HCT116 (cell line): ENCODE results near the gene SMTNL2. TPM values are rescaled to one million over a fixed set of nuclear protein-coding genes. Genes with fewer than 3 reads are reported as not detected.

ENCODE experiments used
- ATAC-seq: fragments of 200-7000 bp; cut with Tn5 transposase; 2 replicates; pipeline ENCODE4 v1.9.1; 2020; ENCODE audit warnings: mild to moderate bottlenecking, moderate library complexity
- BruUV-seq: library from RNA; stranded (reverse); fragments of 400-500 nt; replicated peaks from 2 replicates; lab custom pipeline; 2021; lab: Mats Ljungman, UMichigan
- CTCF ChIA-PET: fragments of 300-600 bp; sonication (Branson Sonifier 250); formaldehyde crosslinking; loops from one replicate; lab custom pipeline; 2021; ENCODE audit warnings: antibody characterized with exemption; lab: Charles Lee
- POLR2A ChIA-PET: fragments of 300-600, 350-600 bp; sonication (Branson Sonifier 250); formaldehyde crosslinking; loops from one replicate; lab custom pipeline; 2021; ENCODE audit warnings: antibody characterized with exemption; lab: Charles Lee
- RAD21 ChIA-PET, 2 experiments: fragments of 300-600 bp; sonication (Branson Sonifier 250); formaldehyde crosslinking; loops; one replicate each; lab custom pipeline; 2023; ENCODE audit warnings: low total read pairs in 2 of 2; ENCODE audit not compliant: uncharacterized antibody in 2 of 2, unreplicated experiment in 2 of 2, low non-redundant PET in 1 of 2; lab: Charles Lee
- DNase-seq: peaks from one replicate; pipeline ENCODE4 v3.0.0-alpha.2; 2010; ENCODE audit warnings: low read depth, low spot score
- H2AFZ ChIP-seq: fragments of 200-600 bp; shearing (Covaris generic), sonication (generic); 2 replicates; pipeline ENCODE4 v1.6.1; 2017; ENCODE audit warnings: low read depth, mixed run types, mixed read lengths, antibody characterized with exemption, low read length; ENCODE audit not compliant: poor library complexity, severe bottlenecking
- H3K27ac ChIP-seq: 2 replicates; pipeline ENCODE4 v1.5.1; 2012; ENCODE audit warnings: low read depth, low read length
- H3K27me3 ChIP-seq: fragments of 200-600 bp; sonication (generic); 2 replicates; pipeline ENCODE4 v1.6.1; 2016; ENCODE audit warnings: mixed run types, low read length, mixed read lengths; ENCODE audit not compliant: insufficient read depth
- H3K36me3 ChIP-seq, 2 experiments: fragments of 200-500 bp in 1 of 2; fragments of 200-600 bp in 1 of 2; sonication (Bioruptor generic) in 1 of 2; sonication (generic) in 1 of 2; 2 replicates each; pipeline versions ENCODE4 v1.5.1 to v1.6.1; 2014 to 2016; ENCODE audit warnings: low read length in 2 of 2, inconsistent platforms in 1 of 2, mixed read lengths in 1 of 2, mixed run types in 1 of 2; ENCODE audit not compliant: insufficient read depth in 2 of 2, control insufficient read depth in 1 of 2
- H3K4me1 ChIP-seq, 2 experiments: fragments of 200-600 bp in 1 of 2; sonication (generic) in 1 of 2; 2 replicates each; pipeline versions ENCODE4 v1.5.1 to v1.6.1; 2012 to 2017; ENCODE audit warnings: low read length in 2 of 2, inconsistent platforms in 1 of 2, mild to moderate bottlenecking in 1 of 2, mixed read lengths in 1 of 2, mixed run types in 1 of 2, moderate library complexity in 1 of 2; ENCODE audit not compliant: insufficient read depth in 2 of 2, control insufficient read depth in 1 of 2
- H3K4me2 ChIP-seq: fragments of 200-600 bp; sonication (generic); 2 replicates; pipeline ENCODE4 v1.6.1; 2017; ENCODE audit warnings: mixed run types, low read length, mixed read lengths
- H3K4me3 ChIP-seq, 2 experiments: fragments of 200-600 bp in 1 of 2; sonication (generic) in 1 of 2; replicated peaks in 1 of 2; 2 replicates each; pipeline ENCODE4 v1.5.1; 2011 to 2016; ENCODE audit warnings: low read length in 2 of 2, control low read depth in 1 of 2, low read depth in 1 of 2, mild to moderate bottlenecking in 1 of 2, mixed read lengths in 1 of 2, mixed run types in 1 of 2
- H3K79me2 ChIP-seq: fragments of 200-600 bp; sonication (generic); 2 replicates; pipeline ENCODE4 v1.6.1; 2017; ENCODE audit warnings: mild to moderate bottlenecking, mixed run types, low read length, moderate library complexity, mixed read lengths; ENCODE audit not compliant: insufficient read depth
- H3K9ac ChIP-seq: fragments of 200-600 bp; sonication (generic); 2 replicates; pipeline ENCODE4 v1.6.1; 2016; ENCODE audit warnings: low read length, mixed read lengths
- H3K9me2 ChIP-seq: fragments of 200-600 bp; sonication (generic), shearing (Covaris generic); 2 replicates; pipeline ENCODE4 v1.6.1; 2017; ENCODE audit warnings: mixed run types, mild to moderate bottlenecking, moderate library complexity; ENCODE audit not compliant: insufficient read depth
- H3K9me3 ChIP-seq, 2 experiments: fragments of 200-500 bp in 1 of 2; fragments of 200-600 bp in 1 of 2; sonication (Bioruptor generic) in 1 of 2; sonication (generic) in 1 of 2; 2 replicates each; pipeline ENCODE4 v1.6.1; 2014 to 2017; ENCODE audit warnings: low read length in 2 of 2, mixed read lengths in 2 of 2, inconsistent platforms in 1 of 2, low read depth in 1 of 2, mild to moderate bottlenecking in 1 of 2, mixed run types in 1 of 2, moderate library complexity in 1 of 2; ENCODE audit not compliant: control insufficient read depth in 1 of 2, insufficient read depth in 1 of 2
- H4K20me1 ChIP-seq: fragments of 200-600 bp; sonication (generic), shearing (Covaris generic); 2 replicates; pipeline ENCODE4 v1.6.1; 2017; ENCODE audit warnings: mixed run types, mild to moderate bottlenecking, moderate library complexity; ENCODE audit not compliant: insufficient read depth
- ELF1 ChIP-seq: IDR thresholded peaks from 2 replicates; pipeline ENCODE4 v1.6.1; 2012; ENCODE audit warnings: low read depth, borderline replicate concordance
- EZH2 ChIP-seq: fragments of 200-600 bp; sonication (generic); IDR thresholded peaks from 2 replicates; pipeline ENCODE4 v1.6.1; 2017; ENCODE audit warnings: antibody characterized with exemption, mixed run types
- EZH2phosphoT487 ChIP-seq: fragments of 200-600 bp; IDR thresholded peaks from 2 replicates; pipeline ENCODE4 v1.6.1; 2018; ENCODE audit warnings: antibody characterized with exemption, borderline replicate concordance
- FOSL1 ChIP-seq: IDR thresholded peaks from 2 replicates; pipeline ENCODE4 v1.6.1; 2012; ENCODE audit warnings: low read depth
- JUND ChIP-seq: IDR thresholded peaks from 2 replicates; pipeline ENCODE4 v1.6.1; 2012
- POLR2A ChIP-seq: IDR thresholded peaks from 2 replicates; pipeline ENCODE4 v1.7.0; 2011; ENCODE audit warnings: borderline replicate concordance; ENCODE audit not compliant: insufficient read depth, insufficient read length; ENCODE audit errors: extremely low read depth
- POLR2AphosphoS5 ChIP-seq: IDR thresholded peaks from 2 replicates; pipeline ENCODE4 v1.6.1; 2011; ENCODE audit warnings: mild to moderate bottlenecking, low read depth, low read length, moderate library complexity
- SIN3A ChIP-seq: IDR thresholded peaks from 2 replicates; pipeline ENCODE4 v1.6.1; 2012; ENCODE audit warnings: low read depth
- SRF ChIP-seq: IDR thresholded peaks from 2 replicates; pipeline ENCODE4 v1.6.1; 2012; ENCODE audit warnings: low read depth
- TCF7L2 ChIP-seq: IDR thresholded peaks from 2 replicates; pipeline ENCODE4 v1.7.0; 2011; ENCODE audit warnings: borderline replicate concordance, inconsistent platforms; ENCODE audit not compliant: insufficient read depth, insufficient read length; ENCODE audit errors: extremely low read depth
- YY1 ChIP-seq: IDR thresholded peaks from 2 replicates; pipeline ENCODE4 v1.6.1; 2011; ENCODE audit warnings: low read length, low read depth, moderate library complexity, mild to moderate bottlenecking; ENCODE audit not compliant: insufficient replicate concordance; ENCODE audit errors: extremely low read depth
- ZNF274 ChIP-seq: fragments of 200-500 bp; sonication (Bioruptor generic); IDR thresholded peaks from 2 replicates; pipeline ENCODE4 v1.6.1; 2014; ENCODE audit warnings: mild to moderate bottlenecking, low read depth, low read length, inconsistent platforms
- intact Hi-C: fragments of 100-400 bp; cut with micrococcal nuclease; formaldehyde crosslinking; loops from 2 replicates; pipeline ENCODE4 v1.10.0; 2022
- total RNA-seq: library from RNA; stranded (reverse); gene quantifications from one replicate; pipeline ENCODE4 v1.2.1, GENCODE V29; 2021; ENCODE audit not compliant: unreplicated experiment
- TF ChIP-seq, protein P1 (sequence below), 3 experiments: fragments of 200-600 bp in 1 of 3; sonication (generic) in 1 of 3; IDR thresholded peaks in 2 of 3; conservative IDR thresholded peaks in 1 of 3; 2 replicates each; pipeline ENCODE4 v1.5.1; 2012 to 2017; ENCODE audit warnings: low read depth in 2 of 3, low read length in 2 of 3, antibody characterized with exemption in 1 of 3, borderline replicate concordance in 1 of 3, control low read depth in 1 of 3, mild to moderate bottlenecking in 1 of 3, mixed read lengths in 1 of 3, mixed run types in 1 of 3, moderate library complexity in 1 of 3; ENCODE audit not compliant: insufficient read depth in 1 of 3
- TF ChIP-seq, protein P2 (sequence below): IDR thresholded peaks from 2 replicates; pipeline ENCODE4 v1.6.1; 2011; ENCODE audit warnings: mild to moderate bottlenecking, low read length, moderate library complexity; ENCODE audit not compliant: insufficient replicate concordance; ENCODE audit errors: extremely low read depth
- TF ChIP-seq, protein P3 (sequence below): IDR thresholded peaks from 2 replicates; pipeline ENCODE4 v1.6.1; 2012
- TF ChIP-seq, protein P4 (sequence below): IDR thresholded peaks from 2 replicates; pipeline ENCODE4 v1.6.1; 2012
- TF ChIP-seq, protein P5 (sequence below): IDR thresholded peaks from 2 replicates; pipeline ENCODE4 v1.6.1; 2012; ENCODE audit warnings: low read depth

The SMTNL2 gene
- total RNA-seq, 1 experiment from 2014 or later: 2.3 TPM

DNA sequence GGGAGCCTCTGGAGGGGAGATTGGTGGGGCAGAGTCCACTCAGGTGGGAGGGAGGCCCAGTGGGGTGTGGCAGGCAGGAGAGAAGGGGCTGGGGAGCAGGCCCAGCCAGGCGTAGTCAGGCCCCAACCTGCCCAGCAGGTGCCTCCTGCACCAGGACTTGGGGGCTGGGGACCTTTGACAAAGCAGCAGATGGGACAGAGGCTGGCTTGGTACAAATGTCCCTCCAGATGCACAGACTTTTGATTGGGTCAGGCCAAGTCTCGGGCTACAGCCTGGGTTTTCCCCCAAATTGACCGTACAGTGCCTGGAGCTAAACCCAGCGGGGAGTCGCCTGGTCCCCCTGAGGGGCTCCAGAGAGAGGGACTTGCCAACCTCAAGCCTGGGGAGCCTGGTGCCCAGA is 24.4 kb upstream of the SMTNL2 start:
- Histone ChIP-seq H3K36me3 (no peaks in the 10 kb centered on the region), H3K4me1 (peaks cover 0 to 8% of the 10 kb centered on the region in 2 experiments; a peak in 3 of 4 replicates)
- TF ChIP-seq EZH2 (no peak), EZH2phosphoT487 (no peak), JUND (no peak), POLR2AphosphoS5 (no peak), SRF (no peak), SIN3A (no peak), ZNF274 (no peak), FOSL1 (no peak), ELF1 (no peak), POLR2A (no peak), TCF7L2 (no peak), YY1 (no peak)
- TF ChIP-seq, protein P1, sequence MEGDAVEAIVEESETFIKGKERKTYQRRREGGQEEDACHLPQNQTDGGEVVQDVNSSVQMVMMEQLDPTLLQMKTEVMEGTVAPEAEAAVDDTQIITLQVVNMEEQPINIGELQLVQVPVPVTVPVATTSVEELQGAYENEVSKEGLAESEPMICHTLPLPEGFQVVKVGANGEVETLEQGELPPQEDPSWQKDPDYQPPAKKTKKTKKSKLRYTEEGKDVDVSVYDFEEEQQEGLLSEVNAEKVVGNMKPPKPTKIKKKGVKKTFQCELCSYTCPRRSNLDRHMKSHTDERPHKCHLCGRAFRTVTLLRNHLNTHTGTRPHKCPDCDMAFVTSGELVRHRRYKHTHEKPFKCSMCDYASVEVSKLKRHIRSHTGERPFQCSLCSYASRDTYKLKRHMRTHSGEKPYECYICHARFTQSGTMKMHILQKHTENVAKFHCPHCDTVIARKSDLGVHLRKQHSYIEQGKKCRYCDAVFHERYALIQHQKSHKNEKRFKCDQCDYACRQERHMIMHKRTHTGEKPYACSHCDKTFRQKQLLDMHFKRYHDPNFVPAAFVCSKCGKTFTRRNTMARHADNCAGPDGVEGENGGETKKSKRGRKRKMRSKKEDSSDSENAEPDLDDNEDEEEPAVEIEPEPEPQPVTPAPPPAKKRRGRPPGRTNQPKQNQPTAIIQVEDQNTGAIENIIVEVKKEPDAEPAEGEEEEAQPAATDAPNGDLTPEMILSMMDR (IDR thresholded peaks at IDR 0.05 in 2 of 3, conservative IDR thresholded peaks at IDR 0.05 in 1 of 3; ENCODE audit: borderline replicate concordance in 1 of 3, insufficient read depth in 1 of 3, low read depth in 2 of 3, low read length in 2 of 3): no peak
- TF ChIP-seq, protein P2, sequence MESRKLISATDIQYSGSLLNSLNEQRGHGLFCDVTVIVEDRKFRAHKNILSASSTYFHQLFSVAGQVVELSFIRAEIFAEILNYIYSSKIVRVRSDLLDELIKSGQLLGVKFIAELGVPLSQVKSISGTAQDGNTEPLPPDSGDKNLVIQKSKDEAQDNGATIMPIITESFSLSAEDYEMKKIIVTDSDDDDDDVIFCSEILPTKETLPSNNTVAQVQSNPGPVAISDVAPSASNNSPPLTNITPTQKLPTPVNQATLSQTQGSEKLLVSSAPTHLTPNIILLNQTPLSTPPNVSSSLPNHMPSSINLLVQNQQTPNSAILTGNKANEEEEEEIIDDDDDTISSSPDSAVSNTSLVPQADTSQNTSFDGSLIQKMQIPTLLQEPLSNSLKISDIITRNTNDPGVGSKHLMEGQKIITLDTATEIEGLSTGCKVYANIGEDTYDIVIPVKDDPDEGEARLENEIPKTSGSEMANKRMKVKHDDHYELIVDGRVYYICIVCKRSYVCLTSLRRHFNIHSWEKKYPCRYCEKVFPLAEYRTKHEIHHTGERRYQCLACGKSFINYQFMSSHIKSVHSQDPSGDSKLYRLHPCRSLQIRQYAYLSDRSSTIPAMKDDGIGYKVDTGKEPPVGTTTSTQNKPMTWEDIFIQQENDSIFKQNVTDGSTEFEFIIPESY: no peak
- TF ChIP-seq, protein P3, sequence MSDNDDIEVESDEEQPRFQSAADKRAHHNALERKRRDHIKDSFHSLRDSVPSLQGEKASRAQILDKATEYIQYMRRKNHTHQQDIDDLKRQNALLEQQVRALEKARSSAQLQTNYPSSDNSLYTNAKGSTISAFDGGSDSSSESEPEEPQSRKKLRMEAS: no peak
- TF ChIP-seq, protein P4, sequence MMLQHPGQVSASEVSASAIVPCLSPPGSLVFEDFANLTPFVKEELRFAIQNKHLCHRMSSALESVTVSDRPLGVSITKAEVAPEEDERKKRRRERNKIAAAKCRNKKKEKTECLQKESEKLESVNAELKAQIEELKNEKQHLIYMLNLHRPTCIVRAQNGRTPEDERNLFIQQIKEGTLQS: no peak
- TF ChIP-seq, protein P5, sequence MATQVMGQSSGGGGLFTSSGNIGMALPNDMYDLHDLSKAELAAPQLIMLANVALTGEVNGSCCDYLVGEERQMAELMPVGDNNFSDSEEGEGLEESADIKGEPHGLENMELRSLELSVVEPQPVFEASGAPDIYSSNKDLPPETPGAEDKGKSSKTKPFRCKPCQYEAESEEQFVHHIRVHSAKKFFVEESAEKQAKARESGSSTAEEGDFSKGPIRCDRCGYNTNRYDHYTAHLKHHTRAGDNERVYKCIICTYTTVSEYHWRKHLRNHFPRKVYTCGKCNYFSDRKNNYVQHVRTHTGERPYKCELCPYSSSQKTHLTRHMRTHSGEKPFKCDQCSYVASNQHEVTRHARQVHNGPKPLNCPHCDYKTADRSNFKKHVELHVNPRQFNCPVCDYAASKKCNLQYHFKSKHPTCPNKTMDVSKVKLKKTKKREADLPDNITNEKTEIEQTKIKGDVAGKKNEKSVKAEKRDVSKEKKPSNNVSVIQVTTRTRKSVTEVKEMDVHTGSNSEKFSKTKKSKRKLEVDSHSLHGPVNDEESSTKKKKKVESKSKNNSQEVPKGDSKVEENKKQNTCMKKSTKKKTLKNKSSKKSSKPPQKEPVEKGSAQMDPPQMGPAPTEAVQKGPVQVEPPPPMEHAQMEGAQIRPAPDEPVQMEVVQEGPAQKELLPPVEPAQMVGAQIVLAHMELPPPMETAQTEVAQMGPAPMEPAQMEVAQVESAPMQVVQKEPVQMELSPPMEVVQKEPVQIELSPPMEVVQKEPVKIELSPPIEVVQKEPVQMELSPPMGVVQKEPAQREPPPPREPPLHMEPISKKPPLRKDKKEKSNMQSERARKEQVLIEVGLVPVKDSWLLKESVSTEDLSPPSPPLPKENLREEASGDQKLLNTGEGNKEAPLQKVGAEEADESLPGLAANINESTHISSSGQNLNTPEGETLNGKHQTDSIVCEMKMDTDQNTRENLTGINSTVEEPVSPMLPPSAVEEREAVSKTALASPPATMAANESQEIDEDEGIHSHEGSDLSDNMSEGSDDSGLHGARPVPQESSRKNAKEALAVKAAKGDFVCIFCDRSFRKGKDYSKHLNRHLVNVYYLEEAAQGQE: no peak
- TF ChIP-seq, all 23 proteins: peak for 0
- Histone ChIP-seq H3K27ac (no peak overlapping the region), H3K79me2 (peaks cover 8% of the 10 kb centered on the region), H3K9me3 (no peaks in the 10 kb centered on the region), H3K4me3 (no peak overlapping the region), H2AFZ (no peak overlapping the region), H3K9me2 (no peaks in the 10 kb centered on the region), H3K4me2 (no peak overlapping the region), H3K9ac (no peak overlapping the region), H3K27me3 (no peaks in the 10 kb centered on the region), H4K20me1 (no peaks in the 10 kb centered on the region)
- no TSS peak for BruUV-seq
- DNase-seq: no peak
- ATAC-seq: no peak
- POLR2A ChIA-PET: no interaction called here
- RAD21 ChIA-PET: no interaction called here
- intact Hi-C loops: no loop called here
- CTCF ChIA-PET: no interaction called here
